ENCODE measurements around the gene ANGEL1.

Gene ANGEL1

GRCh38 chr14:76763096-76764041 lies 49.3 kb downstream of the ANGEL1 start:
- DNase-seq, result no peak

DNA sequence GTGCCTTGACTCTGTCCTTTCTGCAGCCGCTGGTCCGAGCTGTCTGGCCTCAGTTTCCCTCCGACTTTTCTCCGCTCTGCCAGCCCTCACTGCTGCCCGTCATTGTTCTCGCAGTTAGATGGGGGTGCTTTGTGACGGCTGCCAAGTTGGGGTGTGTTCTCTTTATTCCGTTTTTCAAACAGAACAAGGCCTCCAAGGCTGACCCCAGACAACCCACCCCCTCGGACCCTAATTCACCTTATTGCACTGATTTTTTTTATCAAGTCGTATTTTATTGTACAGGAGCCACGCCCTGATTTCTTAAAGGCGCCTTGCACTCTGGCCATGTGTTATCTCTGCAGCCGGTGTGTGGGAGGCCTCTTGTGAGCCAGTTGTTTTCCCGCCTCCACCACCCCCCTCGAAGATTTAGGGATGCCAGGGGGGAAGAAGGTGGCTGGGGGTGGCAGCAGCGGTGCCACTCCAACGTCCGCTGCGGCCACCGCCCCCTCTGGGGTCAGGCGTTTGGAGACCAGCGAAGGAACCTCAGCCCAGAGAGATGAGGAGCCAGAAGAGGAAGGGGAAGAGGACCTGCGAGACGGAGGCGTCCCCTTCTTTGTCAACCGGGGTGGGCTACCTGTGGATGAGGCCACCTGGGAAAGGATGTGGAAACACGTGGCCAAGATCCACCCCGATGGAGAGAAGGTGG lies 50.1 kb downstream of the ANGEL1 start:
- DNase-seq, result no peak

- DNase-seq, result no peak
These were observed 50.7 kb downstream of the ANGEL1 start for GRCh38 chr14:76761960-76762410.

DNA sequence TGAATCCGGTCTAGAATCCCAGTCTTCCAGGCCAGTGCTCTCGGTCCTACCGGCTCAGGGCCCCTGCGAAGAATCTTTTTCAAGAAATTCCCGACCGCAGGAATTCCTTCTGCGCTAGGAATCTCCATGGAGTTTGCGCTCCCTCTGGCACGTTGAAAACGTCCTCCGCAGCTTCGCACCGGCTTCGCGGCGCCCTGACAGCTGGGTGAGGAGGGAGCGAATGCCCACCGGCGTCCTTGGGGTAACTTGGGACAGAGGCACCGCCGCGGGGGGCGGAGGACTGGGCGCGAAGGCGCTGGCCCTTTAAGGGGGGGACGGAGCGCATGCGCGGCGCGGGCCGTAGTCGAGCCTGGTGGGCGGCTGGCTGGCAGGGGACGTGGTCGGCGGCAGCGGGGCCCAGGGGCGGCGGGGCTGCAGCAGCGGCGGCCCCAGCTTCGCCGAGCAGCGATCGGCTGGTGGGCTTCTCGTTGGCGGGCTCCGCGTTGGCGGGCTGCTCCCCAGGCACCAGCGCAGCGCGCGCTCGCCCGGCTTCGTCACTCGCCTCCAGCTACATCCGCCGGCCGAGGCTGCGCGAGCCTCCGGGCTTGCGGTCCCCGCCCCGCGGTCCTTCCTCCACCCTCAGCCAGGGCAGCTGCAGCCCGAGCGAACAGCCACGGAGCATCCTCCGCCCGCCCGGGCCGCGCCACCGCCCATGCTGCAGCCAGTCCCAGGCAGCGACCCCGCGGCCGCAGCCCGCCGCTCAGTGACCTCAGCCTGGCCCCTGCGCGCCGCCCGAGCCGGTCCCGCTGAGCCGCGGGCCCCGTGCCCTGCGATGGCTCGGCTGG lies 51.3 kb downstream of the ANGEL1 start, which contains the start of gene VASH1:
TSS of gene VASH1 (plus strand) at position 333 of the 824 bp plus-strand sequence. CDS start 1,354 bp downstream, outside the sequence.
- DNase-seq, result peak; percentile 51

GRCh38 chr14:76760331-76761135 lies 52.1 kb downstream of the ANGEL1 start:
- no peak for DNase-seq

GRCh38 chr14:76759589-76759988 lies 53.1 kb downstream of the ANGEL1 start:
- DNase-seq, result no peak

- no peak for DNase-seq
These were observed 56.3 kb downstream of the ANGEL1 start for GRCh38 chr14:76756371-76756750.

GRCh38 chr14:76755610-76756370 lies 56.9 kb downstream of the ANGEL1 start:
- no peak for DNase-seq

DNA sequence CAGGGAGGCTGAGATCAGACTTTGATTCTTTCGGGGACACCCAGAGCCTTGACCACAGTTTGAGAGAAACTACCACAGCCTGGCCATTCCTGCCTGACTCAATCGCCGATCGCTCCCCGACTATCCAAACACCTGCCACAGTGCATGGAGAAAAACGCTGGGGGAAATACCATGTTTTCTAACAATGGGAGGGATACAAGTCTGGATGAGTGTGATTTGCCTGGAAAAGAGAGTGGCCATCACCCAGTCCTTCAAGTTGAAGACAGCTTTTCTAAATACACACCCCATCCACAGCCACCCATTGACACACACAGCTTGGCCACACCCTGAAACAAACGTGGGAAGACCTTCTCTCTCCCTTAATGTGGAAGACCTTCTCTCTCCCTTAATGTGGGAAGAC lies 58.1 kb downstream of the ANGEL1 start:
- DNase-seq, result no peak

GRCh38 chr14:76753541-76754198 lies 59.0 kb downstream of the ANGEL1 start:
- DNase-seq, result peak; percentile 52

GRCh38 chr14:76752744-76753143 lies 59.9 kb downstream of the ANGEL1 start:
- no peak for DNase-seq

- peak; percentile 82 for DNase-seq
These were observed 69.7 kb downstream of the ANGEL1 start for GRCh38 chr14:76742966-76743365.

DNA sequence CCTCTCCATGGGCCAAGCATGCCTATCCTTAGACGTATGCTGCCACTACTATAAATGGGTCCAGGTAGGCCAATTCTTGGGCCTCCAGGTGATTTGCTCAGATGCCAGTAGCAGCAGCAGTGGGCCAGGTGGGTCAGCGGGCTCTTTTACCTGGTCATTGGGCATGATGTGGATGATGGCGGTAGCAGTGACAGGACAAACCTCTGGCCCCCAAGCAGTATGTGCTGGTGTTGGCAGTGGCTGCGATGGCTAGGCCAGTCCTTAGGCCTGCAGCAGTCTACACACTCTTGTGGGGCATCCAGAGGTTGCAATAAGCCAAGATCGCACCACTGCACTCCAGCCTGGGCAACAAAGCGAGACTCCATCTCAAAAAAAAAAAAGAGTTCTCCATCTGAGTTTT lies 70.5 kb downstream of the ANGEL1 start:
- DNase-seq, result no peak

DNA sequence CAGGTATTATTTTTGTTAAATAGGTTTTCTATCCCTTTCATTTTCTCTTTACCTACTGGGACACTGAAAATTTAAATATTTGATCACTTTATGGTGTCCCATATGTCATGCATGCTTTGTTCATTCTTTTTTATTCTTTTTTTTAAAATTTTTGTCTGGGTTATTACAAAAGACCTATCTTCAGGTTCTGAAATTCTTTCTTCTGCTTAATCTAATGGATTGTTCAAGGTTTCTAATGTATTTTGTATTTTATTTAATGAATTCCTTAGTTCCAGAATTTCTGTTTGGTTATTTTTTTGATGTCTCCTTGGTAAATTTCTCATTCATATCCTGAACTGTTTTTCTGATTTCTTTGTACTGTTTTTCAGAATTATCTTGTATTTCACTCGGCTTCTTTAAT lies 71.6 kb downstream of the ANGEL1 start:
- DNase-seq, result no peak
